Activated T-cell treated with anti-CD3 and anti-CD28 coated beads for 48 hours (primary cell): Measurements from ENCODE around the gene LURAP1L.
"Not testable (repeated sequence)": the region's sequence is repeated elsewhere in the genome, so short reads cannot be mapped to it uniquely, and the experiment has no call there.

ENCODE experiments used
- DNase-seq: peaks from one replicate; pipeline ENCODE4 v3.0.0-alpha.2; 2020; ENCODE audit warnings: low read depth

The LURAP1L gene

DNA sequence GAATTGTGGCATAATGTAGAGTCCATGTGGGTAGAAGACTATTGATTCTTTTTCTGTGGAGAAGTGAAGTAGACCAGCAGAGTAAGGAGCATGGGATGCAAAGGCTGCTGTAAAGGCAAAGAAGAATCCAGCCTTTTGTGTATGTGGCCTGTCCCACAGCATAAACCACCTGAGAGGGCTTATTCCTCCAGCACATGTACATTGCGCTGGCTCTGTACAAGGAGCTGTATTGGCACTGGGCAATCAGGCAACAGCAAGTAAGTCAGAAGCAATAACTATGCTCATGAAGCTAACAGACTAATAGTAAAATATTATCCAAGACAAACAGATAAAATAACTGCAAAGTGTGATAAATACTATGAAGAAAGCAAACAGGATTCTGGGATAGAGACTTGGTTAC is 86.2 kb downstream of the LURAP1L start:
- no peak for DNase-seq

GRCh38 chr9:12862611-12863410 is 88.0 kb downstream of the LURAP1L start:
- no peak for DNase-seq

- DNase-seq: no peak
Observed at GRCh38 chr9:12863618-12864017, 88.8 kb downstream of the LURAP1L start.

- not testable (repeated sequence) for DNase-seq
Observed at GRCh38 chr9:12865380-12865779, 90.6 kb downstream of the LURAP1L start.
